Peyer's patch (tissue), 4 donors: ENCODE data around the gene ADAM12.

Source experiments
- CTCF ChIP-seq, 6 experiments: fragments of 450-650 bp in 4 of 6; fragments of 200-600 bp in 2 of 6; sonication (generic) in 1 of 6; IDR thresholded peaks; one replicate each; pipeline ENCODE4 v1.5.1; 2017 to 2019; ENCODE audit warnings: antibody characterized with exemption in 6 of 6, mild to moderate bottlenecking in 3 of 6, moderate library complexity in 1 of 6
- POLR2A ChIP-seq, 2 donors: fragments of 450-650 bp; IDR thresholded peaks; one replicate each; pipeline ENCODE4 v1.5.1; 2017; ENCODE audit warnings: antibody characterized with exemption in 2 of 2, mild to moderate bottlenecking in 2 of 2, moderate library complexity in 2 of 2

GRCh38 chr10:126278851-126279250 is 109.4 kb downstream of the ADAM12 start:
- TF ChIP-seq CTCF (IDR thresholded peaks at IDR 0.05) (no peak), POLR2A (IDR thresholded peaks at IDR 0.05) (no peak)
